Cortex of kidney (tissue), 1 donor: ENCODE results near the gene SLC22A3.
"Not testable (repeated sequence)": the region's sequence is repeated elsewhere in the genome, so short reads cannot be mapped to it uniquely, and the experiment has no call there.

Source experiments
- DNase-seq: peaks from one replicate; lab custom pipeline; 2025; lab: John Stamatoyannopoulos, UW

Gene SLC22A3

GRCh38 chr6:160348223-160349019, at the start of gene SLC22A3:
TSS of gene SLC22A3 (plus strand) at chr6:160348378. CDS start at chr6:160348420, 42 bp downstream.
- DNase-seq, result no peak

- no peak for DNase-seq
Observed at GRCh38 chr6:160299559-160299958, 48.6 kb upstream of the SLC22A3 start.

GRCh38 chr6:160300076-160300695, 48.0 kb upstream of the SLC22A3 start:
- no peak for DNase-seq

- no peak for DNase-seq
Observed at GRCh38 chr6:160301339-160301738, 46.8 kb upstream of the SLC22A3 start.

- DNase-seq, result not testable (repeated sequence)
Observed at GRCh38 chr6:160302431-160303082, 45.6 kb upstream of the SLC22A3 start.

GRCh38 chr6:160303806-160304205, 44.4 kb upstream of the SLC22A3 start:
- DNase-seq, result no peak

- DNase-seq, result no peak
Observed at GRCh38 chr6:160305926-160306713, 42.1 kb upstream of the SLC22A3 start.

GRCh38 chr6:160309718-160310117, 38.5 kb upstream of the SLC22A3 start:
- no peak for DNase-seq

GRCh38 chr6:160312900-160313299, 35.3 kb upstream of the SLC22A3 start:
- no peak for DNase-seq

GRCh38 chr6:160315310-160315709, 32.9 kb upstream of the SLC22A3 start:
- no peak for DNase-seq

GRCh38 chr6:160316261-160316660, 31.9 kb upstream of the SLC22A3 start:
- DNase-seq, result no peak

- DNase-seq, result no peak
Observed at GRCh38 chr6:160319246-160319645, 28.9 kb upstream of the SLC22A3 start.

- no peak for DNase-seq
Observed at GRCh38 chr6:160321729-160322505, 26.3 kb upstream of the SLC22A3 start.

GRCh38 chr6:160327981-160328380, 20.2 kb upstream of the SLC22A3 start:
- no peak for DNase-seq

GRCh38 chr6:160328447-160328846, 19.7 kb upstream of the SLC22A3 start:
- DNase-seq, result no peak

- no peak for DNase-seq
Observed at GRCh38 chr6:160329188-160329587, 19.0 kb upstream of the SLC22A3 start.

GRCh38 chr6:160330619-160331018, 17.6 kb upstream of the SLC22A3 start:
- no peak for DNase-seq

- no peak for DNase-seq
Observed at GRCh38 chr6:160331204-160331603, 17.0 kb upstream of the SLC22A3 start.

- DNase-seq, result no peak
Observed at GRCh38 chr6:160331753-160332152, 16.4 kb upstream of the SLC22A3 start.

GRCh38 chr6:160333101-160333500, 15.1 kb upstream of the SLC22A3 start:
- DNase-seq, result no peak

- DNase-seq, result no peak
Observed at GRCh38 chr6:160333841-160334240, 14.3 kb upstream of the SLC22A3 start.
